Stimulated activated CD8-positive, alpha-beta memory T cell treated with anti-CD3 and anti-CD28 coated beads, Interleukin-7, amount 100 ng/mL, for 24 hours (primary cell): Measurements from ENCODE around the gene C1orf232.

Source experiments
- DNase-seq: peaks from one replicate; pipeline ENCODE4 v3.0.0-alpha.2; 2020; ENCODE audit warnings: low read depth

C1orf232 gene

DNA sequence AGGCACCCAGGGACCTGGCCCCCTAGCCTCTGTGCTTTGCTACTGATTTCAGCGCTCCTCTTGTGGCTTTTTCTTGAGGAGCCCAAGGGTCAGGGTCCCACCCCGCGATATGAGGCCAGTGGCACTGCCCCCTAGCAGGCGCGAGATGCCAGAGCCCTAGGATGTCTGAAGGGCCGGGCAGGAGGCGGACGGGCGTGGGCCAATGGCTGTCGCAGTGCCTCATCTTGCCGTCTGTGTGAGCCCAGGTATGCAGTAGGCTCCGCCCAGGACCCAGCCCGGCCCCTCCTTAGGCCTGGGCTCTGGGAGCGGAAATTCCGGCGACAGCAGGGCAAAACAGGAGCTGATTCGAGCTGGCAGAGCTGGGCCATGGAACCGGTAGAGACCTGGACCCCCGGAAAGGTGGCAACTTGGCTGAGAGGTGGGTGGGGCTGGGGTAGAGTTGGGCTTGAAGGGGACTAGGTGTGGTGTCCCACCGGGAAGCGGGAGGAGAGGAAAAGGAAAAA is 8.5 kb upstream of the C1orf232 start, which contains the start of gene CNKSR1:
Gene CNKSR1, plus strand, starts transcription at position 310 of the 503 bp plus-strand sequence. Its CDS starts 57 bp downstream, at position 367.
- no peak for DNase-seq

DNA sequence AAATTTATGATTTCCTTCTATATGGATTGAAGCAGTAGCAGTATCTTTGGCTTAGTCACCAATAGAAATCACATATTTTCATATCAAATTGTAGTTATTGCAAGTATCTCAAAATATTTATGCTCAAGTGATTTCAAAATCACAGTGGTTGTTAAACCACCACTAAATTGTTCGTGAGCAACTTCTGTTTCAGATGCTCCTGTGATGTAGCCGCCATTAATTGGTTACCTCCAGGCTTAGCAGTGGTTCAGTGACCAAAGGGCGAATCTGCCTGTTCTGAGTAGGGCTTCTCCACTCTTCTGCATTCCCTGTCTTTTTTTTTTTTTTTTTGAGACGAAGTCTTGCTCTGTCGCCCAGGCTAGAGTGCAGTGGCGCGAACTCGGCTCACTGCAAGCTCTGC is 6.6 kb upstream of the C1orf232 start:
- DNase-seq = no peak

DNA sequence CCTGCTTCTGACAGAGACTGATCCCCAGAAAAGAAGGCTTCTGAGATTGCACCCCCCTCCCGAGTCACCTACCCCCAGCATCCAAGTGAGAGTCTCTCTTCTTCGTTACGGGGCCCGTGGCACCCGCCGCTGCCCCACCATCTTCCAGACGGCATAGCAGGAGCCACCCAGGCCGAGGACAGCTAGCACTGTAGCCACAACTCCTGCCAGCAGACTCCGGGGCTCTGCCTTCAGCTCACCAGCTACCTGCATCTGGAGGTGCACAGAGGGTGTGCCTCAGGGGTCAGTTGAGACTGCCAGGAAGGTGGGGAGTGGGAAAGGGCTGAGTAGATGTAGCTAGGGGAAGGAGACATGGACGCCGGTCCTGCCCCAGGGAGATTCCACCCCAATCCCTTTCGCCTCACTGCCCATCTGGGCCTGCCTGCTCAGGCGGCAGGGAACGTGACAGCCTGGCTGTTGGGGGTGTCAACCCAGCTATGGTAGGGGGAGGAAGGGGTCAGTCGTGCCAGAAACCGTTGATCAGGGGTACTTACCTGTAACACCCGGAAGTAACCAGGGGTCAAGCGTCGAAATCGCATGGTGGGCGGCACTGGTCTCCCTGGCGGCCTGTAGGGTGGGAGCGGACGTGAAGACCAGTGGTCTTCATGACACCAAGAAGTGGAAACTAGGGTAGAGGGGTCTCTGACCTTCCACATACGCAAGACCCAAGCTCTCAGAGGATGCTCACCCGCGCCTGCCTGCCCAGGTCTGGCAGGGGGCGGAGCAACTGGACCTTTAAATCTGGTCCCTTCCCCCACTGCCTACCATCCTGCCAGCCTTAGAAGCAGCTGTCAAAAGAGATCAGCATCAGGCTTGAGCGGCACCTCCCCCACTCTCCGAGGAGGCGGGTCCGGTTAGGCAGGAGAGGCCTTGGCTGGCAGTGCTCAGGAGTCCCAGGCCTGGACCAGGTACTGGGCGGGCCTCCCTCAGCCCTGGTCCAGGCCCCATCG is 2.6 kb upstream of the C1orf232 start, which contains the start of gene ZNF593OS:
Gene ZNF593OS, minus strand, starts transcription at position 749 of the 989 bp plus-strand sequence. Its CDS starts 171 bp downstream, at position 578.
- no peak for DNase-seq

DNA sequence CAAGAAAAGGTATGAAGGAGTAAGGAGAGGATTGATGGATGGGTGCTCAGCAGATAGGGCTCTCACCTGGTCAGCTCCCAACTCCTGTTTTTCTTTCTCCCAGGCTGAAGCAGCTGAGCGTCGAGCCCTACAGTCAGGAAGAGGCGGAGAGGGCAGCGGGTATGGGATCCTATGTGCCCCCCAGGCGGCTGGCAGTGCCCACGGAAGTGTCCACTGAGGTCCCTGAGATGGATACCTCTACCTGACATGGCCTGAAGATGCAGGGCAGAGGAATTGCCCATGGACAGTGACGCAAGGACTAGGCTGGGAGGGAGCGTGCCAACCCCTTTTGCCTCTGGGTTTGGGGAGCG is 1.7 kb upstream of the C1orf232 start:
- DNase-seq = no peak

DNA sequence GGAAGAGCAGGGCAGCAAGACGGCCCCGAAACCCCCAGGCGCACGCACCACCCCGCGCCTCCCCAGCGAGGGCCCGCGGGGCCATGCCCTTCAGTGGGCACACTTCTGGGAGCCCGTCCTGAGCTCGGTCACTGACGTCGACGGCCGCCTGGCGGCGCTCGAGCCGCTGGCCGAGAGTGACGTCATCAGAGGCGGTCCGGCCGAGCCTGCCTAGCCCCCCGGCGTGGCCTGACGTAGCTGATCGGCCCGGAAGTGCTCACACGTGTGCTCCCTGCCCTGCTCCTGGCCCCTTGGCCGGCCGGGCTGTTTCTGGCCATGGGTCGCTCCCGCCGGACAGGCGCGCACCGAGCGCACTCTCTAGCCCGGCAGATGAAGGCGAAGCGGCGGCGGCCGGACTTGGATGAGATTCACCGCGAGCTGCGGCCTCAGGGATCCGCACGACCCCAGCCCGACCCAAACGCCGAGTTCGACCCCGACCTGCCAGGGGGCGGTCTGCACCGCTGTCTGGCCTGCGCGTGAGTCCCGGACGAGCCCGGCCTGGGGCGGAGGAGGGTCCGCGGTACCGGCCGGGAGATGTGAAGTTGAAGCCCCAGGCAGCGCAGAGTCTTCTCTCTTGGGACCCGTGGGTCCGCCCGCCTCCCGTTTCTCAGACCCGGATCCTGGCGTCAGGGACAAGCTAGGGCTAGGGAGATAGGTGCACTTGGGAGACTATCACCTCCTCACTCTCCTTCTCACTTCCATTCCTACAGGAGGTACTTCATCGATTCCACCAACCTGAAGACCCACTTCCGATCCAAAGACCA is 1.1 kb upstream of the C1orf232 start, which contains the start of gene ZNF593:
Gene ZNF593, plus strand, starts transcription at position 240 of the 803 bp plus-strand sequence. Its CDS starts 76 bp downstream, at position 316.
- DNase-seq = peak; percentile 78

DNA sequence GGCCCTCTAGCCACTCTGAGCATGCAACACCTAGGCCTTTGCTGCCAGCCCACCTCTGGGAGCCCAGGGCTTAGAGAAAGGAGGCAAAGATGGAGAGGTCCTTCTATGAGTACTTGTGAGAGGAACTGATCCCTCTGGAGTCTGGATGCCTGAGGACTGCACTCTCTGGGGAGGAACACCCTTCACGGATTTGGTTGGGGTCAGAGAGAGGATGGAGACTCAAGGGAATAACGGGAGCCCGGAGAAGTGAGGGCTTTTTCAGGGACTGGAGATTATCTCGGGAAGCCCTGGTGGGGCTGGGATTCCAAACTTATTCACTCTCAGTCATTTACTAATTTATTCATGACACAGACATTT is 413 bp upstream of the C1orf232 start:
- DNase-seq = no peak

DNA sequence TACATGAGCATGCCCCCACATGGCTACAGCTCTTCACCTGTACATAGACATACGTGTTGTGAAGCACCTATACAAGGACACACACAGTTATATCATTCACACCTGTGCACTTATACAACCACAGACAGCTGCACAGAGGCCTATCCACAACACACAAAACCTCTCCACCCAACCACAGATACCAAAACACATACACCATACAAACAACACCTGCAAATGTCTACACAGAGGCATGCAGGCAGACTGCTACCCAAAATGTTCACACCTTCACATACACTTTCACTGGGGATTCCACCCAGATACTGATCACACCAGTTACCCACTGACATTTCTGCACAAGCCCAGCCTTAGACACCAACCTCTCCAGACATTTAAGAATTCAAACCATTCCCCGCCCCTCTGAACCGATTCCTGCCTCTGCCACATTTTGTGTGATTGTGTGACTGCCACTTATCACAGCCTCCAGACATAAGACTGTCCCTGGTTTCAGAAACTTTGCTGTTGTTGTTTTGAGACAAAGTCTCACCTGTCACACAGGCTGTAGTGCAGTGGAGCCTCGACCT is 2.0 kb downstream of the C1orf232 start:
- DNase-seq = no peak

DNA sequence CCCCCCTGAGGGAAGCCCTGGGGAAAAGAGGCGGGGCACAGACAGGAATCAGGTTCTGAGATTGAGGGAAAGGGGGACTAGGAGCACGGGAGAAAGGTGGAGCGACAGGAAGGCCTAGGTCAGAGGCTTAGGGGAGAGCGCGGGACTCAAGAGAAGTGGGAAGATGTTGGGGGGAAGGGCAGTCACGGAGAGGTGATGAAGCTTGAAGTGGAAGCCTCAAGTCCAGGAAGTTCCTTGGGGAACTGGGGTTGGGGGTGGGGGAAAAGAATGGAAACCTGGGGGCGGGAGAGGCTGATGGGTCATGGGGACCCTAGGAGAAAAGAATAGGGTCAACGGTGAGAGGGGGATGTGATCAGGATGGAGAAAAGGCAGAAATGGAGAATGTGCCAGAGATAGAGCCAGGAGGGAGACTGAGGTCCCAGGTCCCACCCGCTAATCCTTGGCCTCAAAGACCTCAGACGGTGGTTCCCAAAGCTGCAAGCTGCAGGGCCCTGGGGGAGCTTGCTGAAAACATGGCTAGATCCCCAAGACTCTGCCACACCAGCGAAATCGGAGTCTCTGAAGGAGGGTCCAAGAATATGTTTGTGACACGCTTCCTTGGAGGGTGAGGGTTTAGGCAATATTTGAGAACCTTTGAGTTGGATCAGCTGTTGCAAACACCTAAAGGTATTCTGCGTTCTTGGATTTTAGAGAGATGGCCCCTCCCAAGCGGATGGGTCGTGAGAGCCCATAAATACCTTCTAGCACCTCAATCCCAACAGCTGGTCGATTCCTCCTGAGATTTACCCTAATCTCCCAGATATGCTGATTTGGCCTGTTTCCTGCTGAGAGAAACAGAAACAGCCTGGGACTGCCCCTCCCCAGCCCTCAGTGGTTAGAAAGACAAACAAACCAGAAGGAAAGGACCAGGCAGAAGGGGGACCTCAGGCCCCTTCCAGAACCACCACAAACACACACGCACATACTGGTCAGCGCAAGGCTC is 3.6 kb downstream of the C1orf232 start:
- no peak for DNase-seq

DNA sequence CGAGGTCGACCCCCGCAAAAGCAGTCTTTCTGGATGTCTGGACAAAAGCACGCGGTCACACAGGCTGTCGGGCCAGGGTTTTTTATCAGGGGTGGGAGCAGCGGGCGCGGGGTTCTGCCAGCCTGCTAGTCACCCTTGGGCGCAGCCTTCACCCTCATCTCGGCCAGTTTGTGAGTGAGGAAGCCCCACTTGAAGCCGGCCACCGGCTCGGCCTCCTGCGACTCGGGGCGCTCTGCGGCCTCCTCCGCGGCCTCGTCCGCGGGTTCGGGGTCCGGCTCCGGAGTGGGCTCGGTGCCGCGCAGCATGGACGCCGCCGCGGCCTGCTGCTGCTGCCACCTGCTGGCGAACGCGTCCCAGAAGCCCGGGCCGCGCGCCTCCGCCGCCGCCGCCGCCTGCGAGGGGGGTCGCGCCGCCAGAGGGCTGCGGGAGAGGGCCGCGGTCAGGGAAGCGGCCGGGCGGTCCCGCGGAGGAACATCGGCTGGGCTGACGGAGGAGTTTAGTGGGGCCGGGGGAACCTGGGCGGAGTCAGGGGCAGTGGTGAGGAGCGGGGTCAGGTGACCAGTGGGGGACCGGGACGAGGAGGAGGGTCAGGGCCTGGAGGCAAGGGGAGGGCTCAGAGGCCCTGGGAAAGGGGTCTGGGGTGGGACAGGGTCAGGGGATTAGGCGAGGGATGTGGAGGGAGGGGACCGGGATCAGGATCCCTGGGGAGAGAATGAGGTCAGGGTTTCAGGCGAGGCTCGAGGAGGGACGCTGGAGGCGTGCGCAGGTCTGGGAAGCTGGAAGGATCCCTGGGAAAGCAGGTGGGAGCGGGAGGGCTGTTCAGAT is 4.5 kb downstream of the C1orf232 start:
- no peak for DNase-seq

DNA sequence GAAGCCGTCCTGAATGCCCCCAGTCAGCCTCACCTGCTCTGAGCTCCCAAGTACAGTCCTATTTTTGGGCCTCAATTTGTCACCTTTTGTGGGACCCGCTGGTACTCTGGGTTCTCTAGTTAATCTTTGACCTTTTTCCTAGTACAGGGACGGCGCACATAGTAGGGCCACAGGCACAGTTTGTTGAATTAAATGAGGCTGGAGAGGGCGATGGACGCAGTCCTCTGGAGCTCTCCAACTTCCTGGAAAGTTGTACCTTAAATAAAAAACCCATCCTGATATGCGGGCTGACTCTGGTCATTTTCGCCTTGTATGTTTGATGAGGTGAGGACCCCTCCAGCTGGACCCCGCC is 5.1 kb downstream of the C1orf232 start:
- DNase-seq = no peak

DNA sequence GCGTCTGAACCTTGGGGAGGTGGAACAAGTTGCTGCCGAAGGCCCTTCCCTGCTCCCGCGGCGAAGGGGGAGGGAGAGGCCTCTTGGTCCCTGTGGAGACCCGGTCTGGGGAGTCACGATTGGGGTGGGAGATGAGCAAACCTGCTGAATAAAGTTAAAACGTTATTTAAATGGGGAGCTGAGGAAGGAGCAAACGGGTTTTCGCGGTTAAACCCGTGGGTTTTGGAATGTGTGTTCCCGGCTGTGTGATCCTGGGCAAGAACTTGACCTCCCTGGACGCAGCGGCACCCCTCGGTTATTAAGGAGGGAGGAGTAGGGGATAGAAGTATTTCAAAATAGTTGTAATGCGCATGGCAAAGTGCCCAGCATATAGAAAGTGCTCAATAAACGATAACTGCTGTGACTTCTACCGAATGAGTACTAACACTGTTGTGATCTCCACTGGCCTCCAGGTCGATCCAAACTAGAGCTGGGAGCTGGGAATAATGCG is 6.5 kb downstream of the C1orf232 start:
- no peak for DNase-seq

DNA sequence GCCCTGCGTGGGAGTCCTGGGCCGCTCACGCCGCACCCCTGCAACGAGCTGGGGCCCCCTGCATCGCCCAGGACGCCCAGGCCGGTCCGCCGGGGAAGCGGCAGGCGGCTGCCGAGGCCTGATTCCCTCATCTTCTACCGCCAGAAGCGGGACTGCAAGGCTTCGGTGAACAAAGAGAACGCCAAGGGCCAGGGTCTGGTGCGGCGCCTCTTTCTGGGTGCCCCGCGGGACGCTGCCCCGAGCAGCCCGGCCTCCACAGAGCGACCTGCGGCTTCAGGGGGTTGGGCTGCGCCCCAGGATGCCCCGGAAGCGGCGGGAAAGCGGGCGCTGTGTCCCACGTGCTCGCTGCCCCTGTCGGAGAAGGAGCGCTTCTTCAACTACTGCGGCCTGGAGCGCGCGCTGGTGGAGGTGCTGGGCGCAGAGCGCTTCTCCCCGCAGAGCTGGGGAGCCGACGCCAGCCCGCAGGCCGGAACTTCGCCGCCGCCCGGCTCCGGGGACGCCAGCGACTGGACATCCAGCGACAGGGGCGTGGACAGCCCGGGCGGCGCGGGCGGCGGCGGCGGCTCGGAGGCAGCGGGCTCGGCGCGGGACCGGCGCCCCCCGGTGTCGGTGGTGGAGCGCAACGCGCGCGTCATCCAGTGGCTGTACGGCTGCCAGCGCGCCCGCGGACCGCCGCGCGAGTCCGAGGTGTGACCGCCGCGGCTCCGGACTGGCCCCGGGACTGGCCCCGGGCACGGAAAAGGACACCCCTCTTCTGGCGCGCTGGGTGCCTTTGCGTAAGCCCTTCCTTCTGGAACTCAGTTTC is 7.1 kb downstream of the C1orf232 start:
- DNase-seq = no peak

DNA sequence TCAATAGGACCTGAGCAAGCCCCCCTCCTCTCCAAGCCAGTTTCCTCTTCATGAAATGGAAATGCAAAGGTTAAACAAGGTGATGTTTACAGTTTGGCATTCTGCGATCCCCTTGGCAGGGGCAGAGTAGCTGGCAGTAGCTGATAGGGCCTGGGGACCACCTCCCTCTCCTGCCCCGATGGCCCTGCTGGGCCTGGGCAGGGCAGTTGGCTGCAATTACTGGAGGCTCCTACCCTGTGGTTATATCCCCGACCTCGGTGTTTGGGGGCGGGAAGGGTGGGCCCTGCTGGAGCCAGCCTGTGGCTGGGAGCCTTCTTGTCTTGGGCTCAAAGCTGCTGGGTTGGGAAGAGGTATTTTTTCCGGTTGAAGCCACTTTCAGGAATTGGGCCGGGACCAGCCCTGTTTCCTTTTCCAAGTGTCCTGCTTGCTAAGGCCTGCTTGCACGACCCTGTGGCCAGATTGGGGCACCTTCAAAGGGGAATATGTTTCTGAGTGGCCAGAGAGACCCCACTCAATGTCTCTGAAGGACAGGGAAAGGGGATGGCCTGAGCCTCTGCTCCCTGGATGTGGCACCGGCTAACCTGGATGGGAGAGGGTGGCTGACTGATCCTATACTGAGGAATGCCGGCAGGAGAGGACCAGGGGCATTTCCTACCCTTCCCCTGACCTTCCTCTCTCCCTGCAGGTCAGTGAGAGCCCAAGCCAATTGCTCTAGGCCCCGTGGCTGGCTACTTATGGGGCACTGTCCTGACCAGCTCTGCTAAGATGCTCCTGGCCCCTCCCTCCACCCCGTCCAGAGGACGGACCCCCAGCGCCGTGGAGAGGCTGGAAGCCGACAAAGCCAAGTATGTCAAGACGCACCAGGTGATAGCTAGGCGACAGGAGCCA is 8.0 kb downstream of the C1orf232 start:
- DNase-seq = no peak

DNA sequence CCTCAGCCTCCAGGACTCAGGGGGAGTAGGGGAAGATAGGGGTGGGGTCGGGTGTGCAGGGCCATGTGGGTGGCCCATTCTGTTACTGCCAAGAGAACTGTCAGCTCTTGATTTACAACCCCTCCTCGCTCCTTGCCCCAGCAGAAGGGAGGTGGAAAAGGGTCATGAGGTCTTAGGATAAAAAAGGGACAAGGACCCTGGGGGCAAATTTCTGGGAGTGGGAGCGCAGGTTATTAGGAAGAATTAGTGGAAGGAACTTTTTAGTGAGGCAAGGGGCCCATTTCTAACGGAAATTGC is 9.1 kb downstream of the C1orf232 start:
- no peak for DNase-seq

DNA sequence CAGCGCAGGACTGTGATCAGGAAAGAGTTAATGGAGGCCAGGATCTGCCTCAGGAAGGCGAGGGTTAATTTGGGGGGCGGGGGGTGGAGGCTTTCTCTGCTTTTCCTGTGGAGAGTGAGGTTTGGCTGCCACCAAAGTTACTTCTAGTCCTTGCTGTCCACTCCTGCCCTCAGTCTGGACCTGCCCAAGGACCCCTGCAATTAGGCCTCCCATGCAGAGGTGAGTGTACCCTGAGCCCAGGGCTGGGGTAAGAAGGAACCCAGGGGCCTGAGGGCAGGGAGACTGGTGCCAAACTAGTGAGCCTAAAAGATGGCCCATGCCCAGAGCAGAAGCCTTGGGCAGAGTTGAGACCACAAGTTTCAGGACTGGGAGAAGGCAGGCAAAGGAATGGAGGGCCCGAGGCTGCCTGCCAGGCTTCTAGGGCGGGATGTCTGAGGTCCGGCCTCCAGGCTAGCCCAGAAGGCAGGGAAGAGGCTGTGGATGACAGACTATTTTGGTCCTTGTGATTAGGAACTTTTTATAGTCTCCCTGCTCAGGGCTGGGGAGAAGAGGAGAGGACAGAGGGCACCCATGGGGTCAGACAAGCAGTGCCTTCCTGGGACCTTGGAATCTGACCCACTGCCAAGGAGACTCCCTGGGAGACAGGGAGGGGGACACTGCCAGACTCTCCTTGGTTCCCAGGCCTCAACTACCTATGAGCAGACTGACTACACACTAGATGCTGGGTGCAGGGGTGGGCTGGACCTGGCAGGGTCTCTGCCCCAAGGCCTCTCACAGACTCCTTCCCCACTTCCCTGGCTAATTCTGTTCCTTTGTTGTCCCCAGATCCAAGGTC is 9.6 kb downstream of the C1orf232 start, which contains the start of gene FAM110D:
Gene FAM110D, plus strand, starts transcription at position 172 of the 835 bp plus-strand sequence. CDS start 2,213 bp downstream, outside the sequence.
- no peak for DNase-seq

DNA sequence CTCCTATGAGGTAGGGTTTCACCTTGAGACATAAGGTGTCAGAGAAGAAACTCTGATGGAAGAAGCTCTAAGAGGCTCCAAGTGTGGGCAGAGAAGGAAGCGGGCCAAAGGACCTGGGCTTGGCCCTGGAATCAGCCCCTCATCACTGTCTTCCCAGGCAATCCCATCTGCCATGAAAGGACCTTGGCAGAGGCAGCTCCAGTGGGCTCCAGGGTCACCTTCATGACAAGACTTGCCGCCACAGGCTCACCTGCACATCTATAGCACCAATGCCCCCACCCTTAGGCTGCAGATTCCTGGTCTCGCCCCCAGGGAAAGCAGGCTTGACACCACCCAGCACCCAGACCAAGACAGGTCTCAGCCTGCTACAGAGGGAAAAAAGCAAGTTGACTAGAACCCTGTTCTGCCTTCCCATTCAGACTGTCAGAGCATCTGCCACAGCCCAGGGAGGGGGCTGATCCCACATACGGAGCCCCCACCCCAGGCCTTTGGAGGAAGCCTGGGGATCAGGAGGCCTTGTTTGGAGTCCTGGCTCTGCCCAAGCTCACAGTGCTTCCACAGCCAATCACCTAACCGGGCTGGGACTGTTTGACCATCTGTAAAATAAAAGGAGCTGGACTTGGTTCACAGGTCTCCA is 10.4 kb downstream of the C1orf232 start:
- no peak for DNase-seq
